ENCODE data around the gene RASGRP3. TPM values are rescaled to one million over a fixed set of nuclear protein-coding genes. Genes with fewer than 3 reads are reported as not detected.

Gene RASGRP3
- total RNA-seq, 1 donor from 2014 or later = 4.1 TPM

GRCh38 chr2:33469238-33469637 is 7.2 kb upstream of the RASGRP3 start:
- Mint-ChIP-seq H3K4me1 (ENCODE audit: low read depth) (peaks cover 4% of the 10 kb centered on the region), H3K9me3 (no peaks in the 10 kb centered on the region), H3K27me3 (ENCODE audit: insufficient read depth) (peaks cover 11% of the 10 kb centered on the region), H3K4me3 (no peak overlapping the region), H3K27ac (no peak overlapping the region), H3K36me3 (ENCODE audit: low read depth) (no peaks in the 10 kb centered on the region)
- intact Hi-C loops (cut with micrococcal nuclease) = no loop called here
- no peak for DNase-seq (ENCODE audit: low spot score)

DNA sequence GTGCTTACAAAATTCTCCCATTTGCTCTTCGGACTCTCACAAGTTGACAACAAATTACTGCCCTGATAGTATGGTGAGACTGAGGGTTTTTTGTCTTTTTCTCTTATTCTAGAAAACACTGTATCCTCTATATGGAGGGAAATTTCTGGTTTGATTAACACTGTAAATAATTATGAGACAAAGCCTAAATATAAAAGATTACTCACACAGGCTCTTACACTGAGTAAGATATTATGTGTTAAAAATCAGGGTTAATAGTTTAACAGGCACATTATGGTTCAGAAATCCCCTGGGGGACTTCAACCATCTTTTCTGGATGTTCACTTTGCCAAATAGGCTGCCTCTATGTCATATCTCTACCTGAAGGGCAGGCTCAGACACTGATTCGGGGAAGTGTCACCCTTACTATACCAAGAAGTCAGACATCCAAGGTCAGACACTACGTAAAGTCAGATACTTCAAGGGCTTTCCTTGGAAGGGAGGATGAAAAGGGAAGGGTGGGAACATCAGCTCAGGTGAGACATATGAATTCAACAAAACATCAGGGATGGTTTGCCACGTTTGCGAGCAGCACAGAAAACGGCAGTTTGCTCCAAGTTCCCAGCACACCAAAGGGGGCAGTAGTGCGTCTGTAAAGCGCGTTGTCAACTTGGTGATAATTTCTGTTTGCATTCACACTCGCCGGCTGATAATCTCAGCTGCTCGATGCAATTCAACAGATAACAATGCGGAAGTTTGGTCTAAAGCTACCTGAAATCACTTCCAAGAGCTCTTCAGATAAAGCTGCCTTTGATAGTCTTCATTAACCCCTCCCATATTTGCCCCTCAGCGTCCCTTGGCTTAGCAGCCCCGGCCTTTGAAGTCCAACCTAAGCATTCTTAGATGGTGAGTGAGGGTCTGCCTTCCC is 972 bp upstream of the RASGRP3 start:
- peak overlapping the region; percentile 99 for H3K27ac Mint-ChIP-seq
- no peaks in the 10 kb centered on the region for H3K9me3 Mint-ChIP-seq
- H3K4me1 Mint-ChIP-seq (ENCODE audit: low read depth) = peaks cover 41% of the 10 kb centered on the region
- peaks cover 7% of the 10 kb centered on the region for H3K27me3 Mint-ChIP-seq (ENCODE audit: insufficient read depth)
- DNase-seq (ENCODE audit: low spot score) = peak; percentile 75
- H3K4me3 Mint-ChIP-seq = peak overlapping the region; percentile 92
- H3K36me3 Mint-ChIP-seq (ENCODE audit: low read depth) = no peaks in the 10 kb centered on the region
- intact Hi-C loops (cut with micrococcal nuclease) = loop anchor here (1.0 to 5.0 kb wide), 9 partner anchors 9 to 848 kb away; partner anchors contain the start of genes FAM98A, LTBP1 and TTC27

DNA sequence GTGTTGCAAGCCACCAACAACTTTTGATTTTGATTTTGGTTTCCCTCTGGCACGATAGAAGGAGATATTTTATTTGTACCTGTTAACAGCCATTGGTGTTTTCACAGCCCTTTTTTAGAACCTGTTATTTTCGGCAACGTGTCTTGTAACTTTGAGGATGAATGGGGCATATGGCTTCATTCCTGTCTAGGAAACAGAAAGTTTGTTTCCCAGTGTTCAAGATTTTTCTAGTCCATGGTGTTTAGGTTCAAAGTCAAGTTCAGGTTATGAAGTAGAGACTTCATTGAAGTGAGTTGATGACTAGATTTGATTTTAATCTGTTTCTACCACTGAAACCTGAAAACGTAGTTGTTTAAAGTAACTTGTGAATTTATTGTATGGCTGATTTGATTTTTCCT is 343 bp downstream of the RASGRP3 start:
- DNase-seq (ENCODE audit: low spot score) = no peak
- Mint-ChIP-seq H3K27me3 (ENCODE audit: insufficient read depth) (peaks cover 7% of the 10 kb centered on the region), H3K4me1 (ENCODE audit: low read depth) (peaks cover 41% of the 10 kb centered on the region), H3K9me3 (no peaks in the 10 kb centered on the region), H3K27ac (peak overlapping the region; percentile 99), H3K36me3 (ENCODE audit: low read depth) (no peaks in the 10 kb centered on the region), H3K4me3 (peak overlapping the region; percentile 92)
- intact Hi-C loops (cut with micrococcal nuclease) = loop anchor here (1.0 to 5.0 kb wide), 8 partner anchors 8 to 849 kb away; partner anchors contain the start of genes LTBP1 and TTC27

- Mint-ChIP-seq H3K27ac (peak overlapping the region; percentile 81), H3K9me3 (no peaks in the 10 kb centered on the region), H3K4me1 (ENCODE audit: low read depth) (peaks cover 45% of the 10 kb centered on the region), H3K36me3 (ENCODE audit: low read depth) (peaks cover 2% of the 10 kb centered on the region), H3K4me3 (peak overlapping the region; percentile 92), H3K27me3 (ENCODE audit: insufficient read depth) (peaks cover 2% of the 10 kb centered on the region)
- intact Hi-C loops (cut with micrococcal nuclease) = loop anchor here (2.0 to 5.0 kb wide), 2 partner anchors 157 to 850 kb away; partner anchors contain the start of gene TTC27
- no peak for DNase-seq (ENCODE audit: low spot score)
Measured at GRCh38 chr2:33477473-33478468, 1.3 kb downstream of the RASGRP3 start.

DNA sequence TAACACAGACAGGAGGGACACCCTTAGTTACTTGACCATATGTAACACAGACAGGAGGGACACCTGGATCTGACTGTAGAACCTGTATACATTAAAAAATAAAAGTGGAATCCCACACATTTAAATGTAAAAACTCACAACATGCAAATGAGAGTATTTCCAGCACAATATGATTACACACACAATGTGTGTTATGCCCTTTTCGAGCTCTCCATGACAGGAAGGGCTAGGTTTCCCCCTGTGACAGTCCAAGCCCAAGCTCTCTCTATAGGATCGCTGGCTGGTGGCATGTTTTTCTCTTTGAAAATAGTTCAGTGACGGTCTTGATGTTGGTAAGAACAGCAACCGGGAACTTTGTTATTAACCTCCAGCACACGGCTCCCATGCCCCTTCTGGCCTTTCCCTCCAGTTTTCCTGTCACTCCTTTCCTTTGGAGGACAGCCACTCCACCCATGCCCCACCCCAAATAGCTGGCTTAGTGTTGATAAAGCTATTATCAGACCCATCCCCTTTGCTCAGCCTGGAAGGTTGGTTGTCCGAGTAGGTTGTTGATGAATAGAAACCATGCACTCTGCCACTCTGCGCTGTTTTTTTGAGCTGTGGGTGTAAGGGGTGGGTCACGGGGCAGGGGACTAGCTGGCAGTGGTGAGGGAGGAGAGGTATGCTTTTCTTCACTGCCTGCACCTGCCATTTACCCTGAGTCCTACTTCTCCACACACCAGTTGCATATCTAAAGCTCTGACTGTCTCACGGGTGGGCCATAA is 2.7 kb downstream of the RASGRP3 start:
- Mint-ChIP-seq H3K27me3 (ENCODE audit: insufficient read depth) (no peaks in the 10 kb centered on the region), H3K4me1 (ENCODE audit: low read depth) (peaks cover 47% of the 10 kb centered on the region), H3K27ac (no peak overlapping the region), H3K4me3 (no peak overlapping the region), H3K9me3 (no peaks in the 10 kb centered on the region), H3K36me3 (ENCODE audit: low read depth) (peaks cover 2% of the 10 kb centered on the region)
- intact Hi-C loops (cut with micrococcal nuclease) = loop anchor here (5.0 kb wide), 1 partner anchor 852 kb away; the partner anchor contains the start of gene TTC27
- DNase-seq (ENCODE audit: low spot score) = no peak

GRCh38 chr2:33482518-33482917 is 6.1 kb downstream of the RASGRP3 start:
- Mint-ChIP-seq H3K9me3 (peaks cover 21% of the 10 kb centered on the region), H3K4me1 (ENCODE audit: low read depth) (peaks cover 24% of the 10 kb centered on the region), H3K4me3 (no peak overlapping the region), H3K27ac (no peak overlapping the region), H3K36me3 (ENCODE audit: low read depth) (peaks cover 14% of the 10 kb centered on the region), H3K27me3 (ENCODE audit: insufficient read depth) (no peaks in the 10 kb centered on the region)
- intact Hi-C loops (cut with micrococcal nuclease) = no loop called here
- DNase-seq (ENCODE audit: low spot score) = no peak

- H3K36me3 Mint-ChIP-seq (ENCODE audit: low read depth) = peaks cover 16% of the 10 kb centered on the region
Measured at GRCh38 chr2:33484042-33484621, 7.7 kb downstream of the RASGRP3 start.

GRCh38 chr2:33485051-33485450 is 8.6 kb downstream of the RASGRP3 start:
- peaks cover 35% of the 10 kb centered on the region for H3K4me1 Mint-ChIP-seq (ENCODE audit: low read depth)
- H3K27me3 Mint-ChIP-seq (ENCODE audit: insufficient read depth) = peaks cover 2% of the 10 kb centered on the region
- no peak overlapping the region for H3K27ac Mint-ChIP-seq
- peaks cover 19% of the 10 kb centered on the region for H3K36me3 Mint-ChIP-seq (ENCODE audit: low read depth)
- peaks cover 21% of the 10 kb centered on the region for H3K9me3 Mint-ChIP-seq
- H3K4me3 Mint-ChIP-seq = no peak overlapping the region
- intact Hi-C loops (cut with micrococcal nuclease) = no loop called here
- DNase-seq (ENCODE audit: low spot score) = no peak

More at GRCh38 chr2:33484042-33484621, 7.7 kb downstream of the RASGRP3 start:
- Mint-ChIP-seq H3K27ac (no peak overlapping the region), H3K27me3 (ENCODE audit: insufficient read depth) (peaks cover 2% of the 10 kb centered on the region), H3K9me3 (peaks cover 21% of the 10 kb centered on the region), H3K4me3 (no peak overlapping the region), H3K4me1 (ENCODE audit: low read depth) (peaks cover 29% of the 10 kb centered on the region)
- DNase-seq (ENCODE audit: low spot score) = no peak
- intact Hi-C loops (cut with micrococcal nuclease) = loop anchor here (1.0 kb wide), 2 partner anchors 8 to 13 kb away; partner anchors contain the start of gene RASGRP3

GRCh38 chr2:33486544-33486943 is 10.1 kb downstream of the RASGRP3 start:
- no peak overlapping the region for H3K4me3 Mint-ChIP-seq
- H3K4me1 Mint-ChIP-seq (ENCODE audit: low read depth) = peaks cover 38% of the 10 kb centered on the region
- H3K27me3 Mint-ChIP-seq (ENCODE audit: insufficient read depth) = peaks cover 2% of the 10 kb centered on the region
- H3K9me3 Mint-ChIP-seq = peaks cover 21% of the 10 kb centered on the region
- intact Hi-C loops (cut with micrococcal nuclease) = no loop called here
- DNase-seq (ENCODE audit: low spot score) = no peak
- peaks cover 21% of the 10 kb centered on the region for H3K36me3 Mint-ChIP-seq (ENCODE audit: low read depth)
- H3K27ac Mint-ChIP-seq = no peak overlapping the region

- peaks cover 2% of the 10 kb centered on the region for H3K27me3 Mint-ChIP-seq (ENCODE audit: insufficient read depth)
- H3K9me3 Mint-ChIP-seq = peaks cover 21% of the 10 kb centered on the region
- H3K4me3 Mint-ChIP-seq = peak overlapping the region; percentile 38
- H3K36me3 Mint-ChIP-seq (ENCODE audit: low read depth) = peaks cover 21% of the 10 kb centered on the region
- DNase-seq (ENCODE audit: low spot score) = no peak
- peaks cover 33% of the 10 kb centered on the region for H3K4me1 Mint-ChIP-seq (ENCODE audit: low read depth)
- H3K27ac Mint-ChIP-seq = peak overlapping the region; percentile 75
- intact Hi-C loops (cut with micrococcal nuclease) = loop anchor here (1.0 kb wide), 2 partner anchors 9 to 12 kb away; partner anchors contain the start of gene RASGRP3
Measured at GRCh38 chr2:33488178-33488690, 11.8 kb downstream of the RASGRP3 start.

GRCh38 chr2:33488715-33489540 is 12.5 kb downstream of the RASGRP3 start:
- H3K9me3 Mint-ChIP-seq = peaks cover 21% of the 10 kb centered on the region

More at GRCh38 chr2:33488715-33489540, 12.5 kb downstream of the RASGRP3 start:
- H3K36me3 Mint-ChIP-seq (ENCODE audit: low read depth) = peaks cover 21% of the 10 kb centered on the region
- no peak for DNase-seq (ENCODE audit: low spot score)
- peaks cover 32% of the 10 kb centered on the region for H3K4me1 Mint-ChIP-seq (ENCODE audit: low read depth)
- H3K27me3 Mint-ChIP-seq (ENCODE audit: insufficient read depth) = peaks cover 2% of the 10 kb centered on the region
- intact Hi-C loops (cut with micrococcal nuclease) = loop anchor here (1.0 kb wide), 2 partner anchors 8 to 13 kb away; partner anchors contain the start of gene RASGRP3
- H3K4me3 Mint-ChIP-seq = peak overlapping the region; percentile 38
- H3K27ac Mint-ChIP-seq = peak overlapping the region; percentile 75
